Activated CD4-positive, alpha-beta T cell treated with anti-CD3 and anti-CD28 coated beads for 24 hours (primary cell): ENCODE measurements around the gene NPS.

Experiments used
- DNase-seq, 2 donors: peaks; one replicate each; pipeline ENCODE4 v3.0.0-alpha.2; 2020; ENCODE audit warnings: low read depth in 2 of 2

NPS gene

DNA sequence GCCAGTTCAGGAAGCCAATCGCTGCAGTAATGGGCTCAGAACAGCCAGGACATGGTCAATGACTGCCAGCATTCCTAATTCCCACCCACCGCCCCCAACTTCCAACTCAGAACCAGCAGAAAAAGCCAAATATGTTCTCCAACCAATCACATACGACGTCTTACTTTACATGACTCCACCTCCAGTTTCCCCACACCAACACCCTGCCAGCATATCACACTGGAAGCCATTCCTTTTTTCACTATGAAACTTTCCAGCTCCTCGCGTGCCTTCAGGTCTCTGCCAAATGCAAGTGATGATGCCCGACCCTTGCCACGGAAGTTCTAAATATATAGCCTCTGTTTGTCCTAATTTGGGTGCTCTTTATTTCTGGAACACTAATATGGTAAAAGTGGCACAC lies 12.5 kb downstream of the NPS start:
- DNase-seq = no peak

DNA sequence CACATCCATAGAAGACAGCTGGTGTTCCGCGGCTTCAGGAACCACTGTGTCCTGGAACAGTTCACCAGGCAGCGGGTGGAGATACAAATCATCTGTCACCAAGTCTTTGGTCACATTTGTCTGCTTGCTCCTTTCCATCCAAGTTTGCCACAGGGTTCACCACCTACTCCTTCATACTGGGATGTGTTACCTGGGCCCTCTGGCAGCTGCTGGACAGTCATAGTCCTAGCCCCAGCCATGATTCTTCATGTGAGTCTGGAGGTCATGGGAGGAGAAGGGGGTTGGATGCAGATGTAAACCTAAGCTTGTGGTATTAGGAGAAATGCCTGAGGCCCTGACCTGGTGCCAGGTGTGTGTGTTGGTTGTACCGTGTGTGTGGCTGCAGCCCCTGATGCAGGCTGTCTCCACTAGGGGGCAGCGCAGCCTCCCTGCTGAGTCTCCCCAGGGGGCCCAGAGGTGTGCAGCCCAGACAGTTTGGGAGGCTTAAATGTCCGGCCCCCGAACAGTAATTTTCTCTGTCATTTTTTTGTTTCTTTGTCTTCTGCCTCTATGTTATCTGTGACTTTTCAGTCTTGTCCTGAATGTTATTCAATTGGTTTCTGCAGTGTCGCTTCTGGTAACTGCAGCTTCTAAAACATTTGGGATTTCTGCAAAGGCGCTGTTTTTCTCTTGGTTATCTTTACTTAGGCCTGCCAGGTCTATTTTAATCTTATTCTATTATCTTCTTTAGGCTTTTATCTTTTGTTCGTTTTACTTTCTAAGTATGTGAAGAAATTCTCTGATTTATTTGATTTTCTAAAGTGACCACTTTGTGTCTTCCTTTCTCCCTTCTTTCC lies 14.8 kb downstream of the NPS start:
- DNase-seq = peak in 1 of 2 donors; percentile 33

DNA sequence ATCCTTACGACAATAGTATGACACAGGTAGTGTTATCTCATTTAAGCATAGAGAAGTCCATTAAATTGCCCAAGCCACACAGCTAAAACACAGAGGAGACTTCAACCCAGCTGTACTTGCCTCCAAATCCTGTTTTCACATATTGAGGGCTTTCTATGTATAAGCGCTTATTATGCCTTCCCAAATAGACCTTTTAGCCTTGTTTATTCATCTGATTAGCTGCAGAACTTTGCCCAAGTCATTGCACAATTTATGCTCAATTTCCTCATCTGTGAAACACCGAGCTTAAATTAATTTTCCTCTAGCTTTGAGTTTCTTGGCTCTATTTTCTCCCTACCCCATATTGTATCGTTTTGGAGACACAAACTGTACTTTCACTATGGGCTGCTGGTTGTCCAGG lies 15.5 kb downstream of the NPS start:
- DNase-seq = no peak

DNA sequence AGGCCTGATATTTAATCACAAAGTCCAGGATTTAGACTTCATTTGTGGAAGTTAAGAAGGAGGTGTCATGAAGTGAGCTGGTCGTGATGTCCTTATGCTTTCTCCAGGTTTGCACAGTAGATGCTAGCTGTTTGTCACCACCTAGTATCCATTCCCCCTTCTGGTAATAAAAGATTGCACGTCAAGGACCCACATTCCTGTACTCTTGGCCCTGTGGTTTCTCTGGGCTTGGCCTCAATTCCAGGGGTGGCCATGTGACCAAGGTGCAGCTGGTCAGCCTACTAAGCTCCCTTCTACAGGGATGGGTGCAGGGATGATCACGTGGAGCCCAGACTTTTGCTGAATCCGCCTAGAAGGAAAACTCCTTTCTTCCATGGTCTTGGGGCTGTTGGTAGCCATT lies 16.5 kb downstream of the NPS start:
- DNase-seq = no peak

DNA sequence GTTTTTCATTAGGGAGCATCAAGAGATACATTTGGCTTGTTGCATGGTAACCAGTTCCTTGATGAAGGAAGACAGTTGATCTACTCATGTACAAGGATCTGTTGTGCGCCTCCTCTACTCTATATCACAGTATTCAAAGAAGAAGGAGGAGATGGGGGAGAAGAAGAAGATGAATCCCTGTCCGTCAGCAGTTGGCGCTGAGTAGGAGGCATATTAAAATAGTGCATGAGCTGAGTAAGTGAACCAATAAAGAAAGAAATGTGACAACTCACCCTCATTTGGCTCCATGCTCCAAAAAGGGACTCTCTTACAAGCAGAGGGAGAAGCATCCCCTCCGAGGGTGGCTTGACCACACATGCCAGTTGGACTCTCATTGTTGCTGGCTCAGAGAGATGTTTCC lies 20.1 kb downstream of the NPS start:
- no peak for DNase-seq

DNA sequence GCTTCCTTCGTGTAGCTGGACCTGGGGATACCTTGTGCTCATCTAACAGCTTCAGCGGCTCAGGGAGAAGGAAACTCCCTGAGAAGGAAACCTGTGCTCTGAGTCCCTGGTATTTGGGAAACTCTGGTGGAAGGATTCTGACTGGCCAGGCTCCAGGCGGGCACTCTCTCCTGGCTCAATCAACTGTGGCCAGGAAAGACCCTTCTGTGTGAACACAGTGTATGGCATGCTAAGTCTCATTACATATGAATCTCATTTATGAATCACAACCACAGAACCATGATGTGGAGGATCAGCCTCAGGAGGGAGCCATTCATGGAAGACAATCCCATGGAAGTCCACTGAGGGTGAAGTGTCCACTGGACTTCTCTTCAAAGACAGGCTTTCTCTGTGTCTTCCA lies 20.9 kb downstream of the NPS start:
- no peak for DNase-seq

DNA sequence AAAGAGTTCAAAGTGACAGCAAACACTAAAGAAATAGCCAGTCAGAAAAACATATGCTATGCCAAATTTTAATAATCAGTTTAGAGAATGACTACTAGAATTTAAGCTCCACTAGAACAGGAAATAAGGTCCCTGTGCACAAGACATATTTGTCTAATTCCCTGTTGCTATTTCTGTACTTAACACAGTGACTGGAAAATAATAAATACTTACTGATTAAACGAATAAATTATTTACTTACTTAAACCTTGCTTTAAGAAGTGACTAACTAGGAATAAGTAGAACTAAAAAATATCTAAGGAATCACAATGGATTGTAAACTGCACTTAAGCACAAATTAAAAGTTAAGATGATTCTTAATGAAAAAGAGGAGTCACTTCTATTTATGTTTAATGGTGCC lies 22.3 kb downstream of the NPS start:
- DNase-seq = no peak

DNA sequence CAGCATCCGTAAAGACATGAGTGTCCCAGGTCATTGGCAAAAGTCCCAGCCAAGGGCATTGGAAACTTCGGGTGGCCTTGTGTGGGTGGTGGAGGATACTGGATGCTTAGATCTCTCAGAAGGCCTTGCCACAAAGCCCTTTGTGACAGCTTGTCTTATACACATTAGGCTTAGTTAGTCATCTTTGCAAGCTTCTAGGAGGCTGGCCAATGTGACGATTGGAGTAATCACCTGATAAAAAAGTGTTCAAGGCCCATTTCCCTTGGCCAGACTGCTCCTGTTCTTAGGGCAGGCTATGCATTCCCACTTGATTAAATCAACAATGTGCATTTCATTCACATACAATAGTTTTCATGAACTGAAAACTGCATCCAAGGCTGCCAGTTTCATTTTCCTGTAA lies 26.9 kb downstream of the NPS start:
- DNase-seq = no peak

DNA sequence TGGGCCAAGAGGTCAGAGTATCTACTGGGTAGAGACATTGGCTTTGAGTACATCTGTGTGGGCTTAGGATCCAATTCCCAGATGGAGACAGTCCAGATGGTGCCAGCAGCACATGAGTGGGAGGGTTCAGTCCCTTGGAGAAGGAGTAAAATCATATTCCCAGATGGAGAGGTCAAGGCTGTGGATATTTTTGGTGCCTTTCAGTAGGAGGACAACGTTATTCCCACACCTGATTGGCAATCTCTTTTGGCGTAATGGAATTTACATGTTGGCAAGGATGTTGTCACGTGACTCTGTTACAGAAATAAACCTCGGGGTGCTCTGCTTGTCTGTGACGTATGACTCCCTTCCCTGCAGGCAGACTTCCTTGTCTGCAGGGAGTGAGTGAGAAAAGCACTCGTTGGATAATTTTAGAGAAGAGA lies 27.6 kb downstream of the NPS start:
- no peak for DNase-seq

DNA sequence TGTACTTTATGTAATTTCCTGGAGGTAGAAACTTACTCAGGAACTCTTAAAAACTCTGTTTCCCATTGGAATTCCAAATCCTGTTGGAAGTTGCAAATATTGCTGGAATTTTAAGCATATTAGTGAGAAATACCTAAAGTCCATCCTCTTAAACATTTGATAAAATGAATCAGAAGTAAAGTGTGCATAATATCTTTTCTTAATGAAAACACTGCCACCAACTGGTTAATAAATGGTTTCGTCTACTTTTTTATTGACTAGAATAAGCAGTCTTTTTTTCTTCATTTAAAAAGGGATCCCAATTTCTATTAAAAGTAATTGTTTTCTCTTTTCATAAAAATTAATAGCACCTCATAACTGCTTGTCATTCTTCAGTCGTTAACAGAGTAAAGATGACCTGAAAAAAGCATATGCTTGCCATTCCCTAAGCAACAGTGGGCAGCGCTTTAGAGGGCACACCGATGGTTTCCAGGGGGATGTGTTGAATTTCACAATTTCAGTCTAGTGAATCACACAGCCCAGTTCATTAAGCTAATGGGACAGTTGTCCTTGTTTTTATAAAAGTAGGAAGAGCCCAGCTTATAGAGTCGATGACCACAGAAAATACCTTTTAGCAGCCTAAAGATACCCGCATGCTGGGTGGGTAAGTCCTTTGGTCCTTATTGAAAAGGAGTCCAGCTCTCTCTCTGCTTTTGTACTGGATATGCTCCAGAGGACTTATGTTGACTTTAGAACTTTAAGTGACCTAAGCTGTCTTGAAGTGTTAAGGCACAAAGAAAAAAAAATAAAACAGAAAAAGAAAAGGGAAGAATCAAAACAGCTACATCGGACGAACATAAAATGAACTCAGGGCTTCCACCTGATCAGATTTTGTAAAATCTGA lies 28.5 kb downstream of the NPS start:
- DNase-seq = no peak

DNA sequence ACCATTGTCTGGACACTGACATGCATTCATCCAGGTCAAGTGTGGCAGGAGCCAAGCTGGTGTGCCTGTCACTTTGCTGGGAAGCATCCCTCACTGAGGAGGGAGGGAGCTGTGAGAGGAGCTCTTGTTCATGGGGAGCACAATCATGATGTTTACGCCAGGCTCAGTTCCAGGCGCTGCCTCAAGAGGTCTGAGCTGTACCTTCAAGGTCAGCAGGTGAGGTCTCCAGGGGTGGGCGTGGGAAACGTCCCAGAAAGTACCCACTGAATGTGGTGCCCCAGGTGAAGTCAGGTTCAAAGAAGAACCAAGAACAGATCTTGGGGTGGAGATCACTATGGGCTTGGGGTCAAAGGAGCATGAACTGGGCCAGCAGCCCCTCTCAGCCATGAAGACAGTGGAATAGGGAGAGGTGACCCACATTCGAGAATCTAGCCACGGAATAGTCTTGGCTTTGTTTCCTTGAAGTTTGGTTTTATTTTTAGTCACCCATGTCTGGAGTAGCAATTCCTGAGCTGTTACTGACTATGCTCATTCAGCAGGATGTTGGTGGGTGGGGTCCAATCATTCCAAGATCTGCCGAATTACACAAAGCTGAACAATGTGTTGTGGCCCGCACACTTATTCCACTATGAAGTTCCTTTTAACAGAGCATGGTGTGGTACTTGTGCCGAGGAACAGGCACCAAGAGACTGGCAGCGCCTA lies 29.3 kb downstream of the NPS start:
- no peak for DNase-seq

DNA sequence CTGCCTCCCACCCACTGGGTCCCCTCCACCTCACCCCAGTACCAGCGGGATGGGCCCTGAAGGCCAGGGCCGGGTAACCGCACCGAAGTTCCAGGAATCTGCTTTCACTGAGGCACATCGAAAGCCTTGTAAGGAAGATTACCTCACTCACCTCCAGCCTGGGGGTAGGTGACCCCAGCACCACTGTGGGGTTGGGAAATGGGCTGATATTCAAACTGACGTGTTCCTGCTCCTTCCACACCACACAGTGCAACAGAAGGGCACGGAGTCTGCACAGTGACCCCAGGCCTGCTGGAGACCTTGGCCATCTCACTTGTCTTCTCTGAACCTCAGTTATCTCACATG lies 29.8 kb downstream of the NPS start:
- no peak for DNase-seq

DNA sequence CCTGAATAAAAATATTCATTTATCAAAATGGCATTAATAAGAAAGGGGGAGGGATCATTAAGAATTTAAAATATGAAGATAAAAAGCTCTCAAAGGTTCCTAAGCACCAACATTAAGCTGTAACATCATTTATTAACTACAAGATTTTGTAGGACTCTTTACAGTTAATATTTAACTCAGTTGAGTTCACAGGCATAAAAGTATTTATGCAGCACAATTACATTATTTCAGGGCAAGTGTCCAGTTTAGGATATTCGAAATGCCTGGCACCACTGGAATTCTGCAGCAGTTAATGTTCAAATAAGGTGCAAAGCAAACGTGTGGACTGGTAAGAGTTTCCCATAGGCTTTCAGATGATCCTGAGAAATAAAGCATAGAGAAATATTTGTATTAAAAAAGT lies 30.5 kb downstream of the NPS start:
- DNase-seq = no peak

DNA sequence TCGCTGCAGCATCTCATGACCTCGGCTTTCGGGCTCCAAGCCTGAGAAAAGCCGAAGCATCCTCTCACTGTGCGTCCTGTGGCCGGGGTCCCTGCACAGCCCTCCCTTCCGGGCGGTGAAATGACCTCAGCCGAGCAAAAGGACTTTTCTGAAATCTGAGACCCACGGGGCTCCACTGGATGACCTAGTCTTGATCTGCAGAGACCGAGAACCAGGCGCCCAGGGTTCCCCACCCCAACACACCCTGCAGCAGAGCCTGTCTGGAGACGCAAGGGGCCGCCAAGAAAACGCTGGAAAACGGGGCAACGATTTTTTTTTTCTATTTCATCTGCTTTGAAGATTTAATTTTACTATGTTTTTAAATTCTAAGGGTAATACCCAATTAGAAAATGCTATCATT lies 31.7 kb downstream of the NPS start:
- DNase-seq = no peak

DNA sequence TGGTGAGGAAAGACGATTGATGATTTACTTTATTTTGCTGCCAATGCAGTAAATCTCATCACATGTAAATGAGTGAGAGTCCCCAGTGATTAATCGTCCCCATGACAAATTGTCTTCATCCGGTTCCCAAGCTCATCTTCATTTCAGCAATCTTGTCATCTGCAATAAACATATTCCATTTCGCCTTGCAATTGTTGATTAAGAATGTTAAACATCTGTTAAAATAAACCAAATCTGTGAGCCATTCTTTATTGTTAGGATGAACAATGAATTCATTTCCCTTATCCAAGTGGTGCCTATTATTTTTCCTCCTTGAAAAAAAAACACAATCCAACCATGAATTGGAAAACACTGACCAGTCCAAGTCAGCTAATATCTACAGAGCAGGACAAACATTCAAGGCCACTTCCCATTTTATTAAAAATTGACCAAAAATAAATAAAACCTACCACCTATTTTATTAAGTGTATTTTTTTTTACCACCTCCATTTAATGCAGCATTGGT lies 36.5 kb downstream of the NPS start:
- DNase-seq = no peak

DNA sequence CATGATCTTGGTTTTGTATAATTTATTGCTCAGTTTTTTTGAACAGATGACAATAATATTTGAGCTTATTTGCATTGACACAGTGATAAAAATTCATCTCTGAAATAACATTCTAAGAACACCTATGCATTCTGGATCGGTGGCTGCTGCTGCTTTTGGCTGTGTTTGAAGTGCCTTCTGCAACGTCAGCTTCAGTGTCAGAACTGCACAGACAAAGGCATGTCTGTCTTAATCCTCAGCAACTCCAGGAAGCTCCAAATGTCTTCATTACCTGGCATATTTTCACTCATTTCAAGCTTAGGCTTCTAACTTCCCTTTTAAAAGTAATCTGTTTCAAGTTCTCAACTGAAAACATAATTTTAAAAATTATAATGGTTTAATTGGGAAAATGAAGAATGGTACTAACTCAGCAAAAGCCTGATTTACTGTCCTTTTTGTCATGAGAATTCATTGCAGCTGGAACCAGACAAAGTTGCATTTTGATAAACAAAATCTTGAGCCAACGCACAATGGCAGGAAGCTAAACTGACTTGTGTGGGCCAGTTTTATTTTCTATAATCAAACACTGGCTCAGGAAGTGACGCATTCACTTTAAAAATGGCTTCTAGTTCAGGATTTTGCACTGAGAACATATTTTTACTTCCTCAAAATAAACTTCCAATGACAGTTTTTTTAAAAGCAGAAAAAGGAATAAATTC lies 38.7 kb downstream of the NPS start:
- DNase-seq = no peak

DNA sequence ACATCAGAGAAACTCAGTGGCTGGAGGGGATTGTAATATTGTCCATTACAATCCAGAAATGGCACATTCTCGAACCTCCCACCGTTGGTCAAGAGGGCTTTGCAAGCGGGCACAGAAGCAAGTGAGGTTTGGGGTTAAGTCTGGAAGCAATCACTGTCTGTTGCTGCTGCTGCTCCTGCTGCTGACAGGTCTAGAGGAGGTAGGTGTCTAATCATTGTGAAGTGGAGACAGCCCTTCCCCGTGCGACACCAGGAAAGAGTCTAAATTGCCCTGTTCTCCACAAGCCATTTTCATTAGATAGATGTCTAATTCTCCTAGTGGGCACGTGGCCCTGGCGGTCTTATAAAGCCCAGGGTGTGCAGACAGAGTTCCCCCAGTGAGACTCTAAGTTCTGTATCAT lies 43.5 kb downstream of the NPS start:
- no peak for DNase-seq

DNA sequence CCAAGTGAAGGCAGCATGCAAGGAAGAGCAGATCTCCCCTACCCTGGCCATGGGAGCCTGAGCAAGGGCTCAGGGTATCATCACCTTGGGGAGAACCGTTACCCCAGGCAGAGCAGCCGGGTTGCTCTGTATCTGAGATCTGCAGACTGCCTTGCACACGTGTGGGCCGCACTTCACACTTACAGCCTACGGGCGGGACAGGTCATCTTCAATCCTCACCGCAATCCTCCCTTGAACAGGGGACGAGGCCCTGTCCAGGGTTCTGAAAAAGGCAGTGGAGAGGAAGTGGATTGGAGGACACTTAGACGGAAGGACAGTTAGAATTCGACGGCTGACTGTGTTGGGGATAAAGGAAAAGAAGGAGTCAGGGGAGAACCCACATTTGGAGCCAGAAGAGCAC lies 51.4 kb downstream of the NPS start:
- DNase-seq = no peak
